ENCODE data around the gene TMED4. TPM values are rescaled to one million over a fixed set of nuclear protein-coding genes. Genes with fewer than 3 reads are reported as not detected.

The TMED4 gene
- polyA plus RNA-seq (ENCODE audit: insufficient read length in 4 of 4) = 100 to 1,000 TPM; 120 to 164 (median 136) TPM

- peak; percentile 94 to 96 (median 95) for DNase-seq (ENCODE audit: low read depth in 4 of 4, low spot score in 3 of 4)
These were observed at the start of gene TMED4 for GRCh38 chr7:44581879-44582603. Gene TMED4 (minus strand): TSS chr7:44582231. CDS start chr7:44582206, 25 bp downstream.

GRCh38 chr7:44631458-44632115 lies 49.6 kb upstream of the TMED4 start:
- DNase-seq (ENCODE audit: low read depth in 4 of 4, low spot score in 3 of 4) = no peak

GRCh38 chr7:44630792-44631457 lies 48.9 kb upstream of the TMED4 start:
- DNase-seq (ENCODE audit: low read depth in 4 of 4, low spot score in 3 of 4) = no peak

GRCh38 chr7:44629829-44630522 lies 47.9 kb upstream of the TMED4 start:
- no peak for DNase-seq (ENCODE audit: low read depth in 4 of 4, low spot score in 3 of 4)

- DNase-seq (ENCODE audit: low read depth in 4 of 4, low spot score in 3 of 4) = no peak
These were observed 44.6 kb upstream of the TMED4 start for GRCh38 chr7:44626620-44627019.

- no peak for DNase-seq (ENCODE audit: low read depth in 4 of 4, low spot score in 3 of 4)
These were observed 43.8 kb upstream of the TMED4 start for GRCh38 chr7:44625526-44626471.

- DNase-seq (ENCODE audit: low read depth in 4 of 4, low spot score in 3 of 4) = no peak
These were observed 42.3 kb upstream of the TMED4 start for GRCh38 chr7:44624318-44624717.

GRCh38 chr7:44622342-44623151 lies 40.5 kb upstream of the TMED4 start:
- no peak for DNase-seq (ENCODE audit: low read depth in 4 of 4, low spot score in 3 of 4)

GRCh38 chr7:44621750-44622103 lies 39.7 kb upstream of the TMED4 start:
- no peak for DNase-seq (ENCODE audit: low read depth in 4 of 4, low spot score in 3 of 4)

GRCh38 chr7:44621034-44621749 lies 39.2 kb upstream of the TMED4 start:
- DNase-seq (ENCODE audit: low read depth in 4 of 4, low spot score in 3 of 4) = no peak

GRCh38 chr7:44618753-44619152 lies 36.7 kb upstream of the TMED4 start:
- DNase-seq (ENCODE audit: low read depth in 4 of 4, low spot score in 3 of 4) = no peak

GRCh38 chr7:44618045-44618444 lies 36.0 kb upstream of the TMED4 start:
- DNase-seq (ENCODE audit: low read depth in 4 of 4, low spot score in 3 of 4) = no peak

- no peak for DNase-seq (ENCODE audit: low read depth in 4 of 4, low spot score in 3 of 4)
These were observed 35.3 kb upstream of the TMED4 start for GRCh38 chr7:44617225-44617890.

GRCh38 chr7:44616545-44616944 lies 34.5 kb upstream of the TMED4 start:
- DNase-seq (ENCODE audit: low read depth in 4 of 4, low spot score in 3 of 4) = no peak

GRCh38 chr7:44615793-44616192 lies 33.8 kb upstream of the TMED4 start:
- no peak for DNase-seq (ENCODE audit: low read depth in 4 of 4, low spot score in 3 of 4)

- no peak for DNase-seq (ENCODE audit: low read depth in 4 of 4, low spot score in 3 of 4)
These were observed 33.1 kb upstream of the TMED4 start for GRCh38 chr7:44615149-44615611.

- DNase-seq (ENCODE audit: low read depth in 4 of 4, low spot score in 3 of 4) = no peak
These were observed 27.8 kb upstream of the TMED4 start for GRCh38 chr7:44609829-44610228.
